ENCODE data around the gene NPHP1.
"Not testable (repeated sequence)": the region's sequence is repeated elsewhere in the genome, so short reads cannot be mapped to it uniquely, and the experiment has no call there.

NPHP1 gene

GRCh38 chr2:110101901-110102803 lies 102.7 kb downstream of the NPHP1 start:
- DNase-seq = no peak

GRCh38 chr2:110101280-110101844 lies 103.5 kb downstream of the NPHP1 start:
- DNase-seq = peak; percentile 99

- not testable (repeated sequence) for DNase-seq
Measured at GRCh38 chr2:110100880-110101279, 103.9 kb downstream of the NPHP1 start.

- no peak for DNase-seq
Measured at GRCh38 chr2:110100480-110100879, 104.3 kb downstream of the NPHP1 start.

- no peak for DNase-seq
Measured at GRCh38 chr2:110099471-110100225, 105.2 kb downstream of the NPHP1 start.

- DNase-seq = no peak
Measured at GRCh38 chr2:110099038-110099425, 105.8 kb downstream of the NPHP1 start.

GRCh38 chr2:110097506-110098220 lies 107.2 kb downstream of the NPHP1 start:
- DNase-seq = no peak

GRCh38 chr2:110095994-110096633 lies 108.7 kb downstream of the NPHP1 start:
- no peak for DNase-seq

GRCh38 chr2:110094884-110095534 lies 109.8 kb downstream of the NPHP1 start:
- DNase-seq = not testable (repeated sequence)

GRCh38 chr2:110093924-110094323 lies 110.9 kb downstream of the NPHP1 start:
- DNase-seq = not testable (repeated sequence)

- DNase-seq = not testable (repeated sequence)
Measured at GRCh38 chr2:110090164-110090563, 114.6 kb downstream of the NPHP1 start.

- not testable (repeated sequence) for DNase-seq
Measured at GRCh38 chr2:110083757-110084156, 121.1 kb downstream of the NPHP1 start.

- not testable (repeated sequence) for DNase-seq
Measured at GRCh38 chr2:110083162-110083561, 121.7 kb downstream of the NPHP1 start.

- not testable (repeated sequence) for DNase-seq
Measured at GRCh38 chr2:110078104-110078503, 126.7 kb downstream of the NPHP1 start.

GRCh38 chr2:110075896-110076295 lies 128.9 kb downstream of the NPHP1 start:
- not testable (repeated sequence) for DNase-seq
